Epithelial cell of esophagus (primary cell): ENCODE data around the gene PTPRN2.

ENCODE experiments used
- DNase-seq: peaks from one replicate; pipeline ENCODE4 v3.0.0; 2010; ENCODE audit warnings: low read depth
- H3K4me3 ChIP-seq: 2 replicates; pipeline ENCODE4 v1.5.1; 2011; ENCODE audit warnings: mild to moderate bottlenecking, low read length, control low read depth
- TF ChIP-seq, protein P1 (sequence below): IDR thresholded peaks from 2 replicates; pipeline ENCODE4 v1.5.1; 2011; ENCODE audit warnings: low read depth, mild to moderate bottlenecking, low read length, control low read depth, inconsistent platforms; ENCODE audit not compliant: insufficient read depth; ENCODE audit errors: missing control alignments

The PTPRN2 gene

GRCh38 chr7:158563051-158563450 is 24.6 kb downstream of the PTPRN2 start:
- no peak overlapping the region for H3K4me3 ChIP-seq
- TF ChIP-seq, protein P1, sequence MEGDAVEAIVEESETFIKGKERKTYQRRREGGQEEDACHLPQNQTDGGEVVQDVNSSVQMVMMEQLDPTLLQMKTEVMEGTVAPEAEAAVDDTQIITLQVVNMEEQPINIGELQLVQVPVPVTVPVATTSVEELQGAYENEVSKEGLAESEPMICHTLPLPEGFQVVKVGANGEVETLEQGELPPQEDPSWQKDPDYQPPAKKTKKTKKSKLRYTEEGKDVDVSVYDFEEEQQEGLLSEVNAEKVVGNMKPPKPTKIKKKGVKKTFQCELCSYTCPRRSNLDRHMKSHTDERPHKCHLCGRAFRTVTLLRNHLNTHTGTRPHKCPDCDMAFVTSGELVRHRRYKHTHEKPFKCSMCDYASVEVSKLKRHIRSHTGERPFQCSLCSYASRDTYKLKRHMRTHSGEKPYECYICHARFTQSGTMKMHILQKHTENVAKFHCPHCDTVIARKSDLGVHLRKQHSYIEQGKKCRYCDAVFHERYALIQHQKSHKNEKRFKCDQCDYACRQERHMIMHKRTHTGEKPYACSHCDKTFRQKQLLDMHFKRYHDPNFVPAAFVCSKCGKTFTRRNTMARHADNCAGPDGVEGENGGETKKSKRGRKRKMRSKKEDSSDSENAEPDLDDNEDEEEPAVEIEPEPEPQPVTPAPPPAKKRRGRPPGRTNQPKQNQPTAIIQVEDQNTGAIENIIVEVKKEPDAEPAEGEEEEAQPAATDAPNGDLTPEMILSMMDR, result no peak
- no peak for DNase-seq

DNA sequence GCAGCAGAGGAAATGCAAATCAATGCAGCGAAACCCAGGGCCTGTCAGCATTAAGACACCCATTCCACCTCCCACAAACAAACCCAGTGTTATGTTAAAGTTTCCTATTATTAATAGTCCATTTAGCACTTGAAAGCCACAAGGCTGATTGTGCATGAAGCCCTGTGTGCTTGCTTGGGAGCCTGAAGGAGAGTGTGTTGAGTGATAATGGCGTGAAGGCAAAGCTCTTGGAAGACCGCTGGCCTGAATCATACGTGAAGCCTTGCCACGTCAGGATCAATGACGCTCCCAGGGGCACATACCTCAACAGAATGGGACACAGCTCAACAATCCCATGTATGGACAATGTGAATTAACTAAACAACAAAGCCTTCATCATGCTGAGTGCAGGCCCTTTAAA is 25.1 kb downstream of the PTPRN2 start:
- DNase-seq, result no peak
- TF ChIP-seq, protein P1, result no peak
- H3K4me3 ChIP-seq, result no peak overlapping the region

GRCh38 chr7:158561659-158562058 is 26.0 kb downstream of the PTPRN2 start:
- no peak overlapping the region for H3K4me3 ChIP-seq
- no peak for DNase-seq
- TF ChIP-seq, protein P1, result no peak

- TF ChIP-seq, protein P1, result no peak
- DNase-seq, result no peak
- H3K4me3 ChIP-seq, result no peak overlapping the region
Measured at GRCh38 chr7:158560386-158560785, 27.2 kb downstream of the PTPRN2 start.

- no peak for DNase-seq
- TF ChIP-seq, protein P1, result no peak
- H3K4me3 ChIP-seq, result no peak overlapping the region
Measured at GRCh38 chr7:158559356-158559755, 28.3 kb downstream of the PTPRN2 start.

DNA sequence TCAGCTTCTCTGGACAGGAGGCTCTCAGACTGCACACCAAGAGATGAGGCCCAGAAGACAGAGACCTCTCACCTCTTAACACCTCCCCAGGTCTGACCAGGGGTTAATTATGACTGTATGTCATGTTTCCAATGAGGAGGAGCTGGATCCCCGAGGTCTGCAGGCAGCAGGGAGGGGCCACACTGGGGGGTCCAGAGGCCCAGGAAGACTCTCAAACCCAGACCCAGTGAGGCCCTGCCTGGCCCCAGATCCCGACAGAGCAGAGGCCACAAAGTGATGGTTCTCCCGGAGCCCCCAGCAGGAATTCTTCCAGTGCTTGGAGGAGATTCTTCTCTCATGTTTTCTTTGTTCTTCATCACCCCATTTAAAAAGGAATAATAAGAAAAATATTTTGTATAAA is 28.8 kb downstream of the PTPRN2 start:
- DNase-seq, result no peak
- TF ChIP-seq, protein P1, result no peak
- no peak overlapping the region for H3K4me3 ChIP-seq

GRCh38 chr7:158557441-158557755 is 30.2 kb downstream of the PTPRN2 start:
- no peak for DNase-seq
- TF ChIP-seq, protein P1, result no peak
- no peak overlapping the region for H3K4me3 ChIP-seq
